IMR-90 (cell line): ENCODE results near the gene ZNF750. TPM values are rescaled to one million over a fixed set of nuclear protein-coding genes. Genes with fewer than 3 reads are reported as not detected.

Experiments
- ATAC-seq: fragments of 200-7000 bp; cut with Tn5 transposase; 2 replicates; pipeline ENCODE4 v1.9.1; 2020; ENCODE audit warnings: low read depth, mild to moderate bottlenecking, moderate library complexity
- BruUV-seq: library from RNA; stranded (reverse); fragments of 400-500 nt; replicated peaks from 2 replicates; lab custom pipeline; 2021; lab: Mats Ljungman, UMichigan
- CTCF ChIA-PET: fragments of 300-600 bp; formaldehyde crosslinking; extraction: SDS; loops from one replicate; lab custom pipeline; 2021; ENCODE audit warnings: antibody characterized with exemption; lab: Yijun Ruan, JAX
- POLR2A ChIA-PET: fragments of 300-600 bp; sonication (Branson Sonifier 250); formaldehyde crosslinking; loops from one replicate; lab custom pipeline; 2022; ENCODE audit warnings: antibody characterized with exemption; ENCODE audit not compliant: unreplicated experiment; lab: Charles Lee
- DNase-seq: peaks from one replicate; pipeline ENCODE4 v3.0.0; 2013
- H2AFZ ChIP-seq: replicated peaks from 2 replicates; pipeline ENCODE3; 2013; ENCODE audit warnings: low read length, mild to moderate bottlenecking; ENCODE audit not compliant: poor library complexity
- H2AK5ac ChIP-seq: 2 replicates; pipeline ENCODE4 v1.6.1; 2013; ENCODE audit warnings: low read depth, low read length, inconsistent platforms
- H2AK9ac ChIP-seq: replicated peaks from 2 replicates; pipeline ENCODE3; 2013; ENCODE audit warnings: mild to moderate bottlenecking, low read depth, low read length, moderate library complexity; ENCODE audit not compliant: poor library complexity
- H2BK120ac ChIP-seq: 2 replicates; pipeline ENCODE4 v1.6.1; 2013; ENCODE audit warnings: low read depth, low read length, inconsistent platforms
- H2BK15ac ChIP-seq: 3 replicates; pipeline ENCODE4 v1.6.1; 2013; ENCODE audit warnings: low read depth, low read length, inconsistent platforms
- H2BK20ac ChIP-seq: 2 replicates; pipeline ENCODE4 v1.6.1; 2013; ENCODE audit warnings: low read depth, mild to moderate bottlenecking, inconsistent platforms, low read length, moderate library complexity
- H2BK5ac ChIP-seq: 2 replicates; pipeline ENCODE4 v1.6.1; 2013; ENCODE audit warnings: mild to moderate bottlenecking, low read depth, low read length, inconsistent platforms; ENCODE audit not compliant: poor library complexity, severe bottlenecking
- H3K14ac ChIP-seq: replicated peaks from 2 replicates; pipeline ENCODE4 v1.6.1; 2013; ENCODE audit warnings: low read depth, low read length, inconsistent platforms
- H3K18ac ChIP-seq: 2 replicates; pipeline ENCODE4 v1.6.1; 2013; ENCODE audit warnings: low read depth, low read length, control low read depth
- H3K23ac ChIP-seq: 2 replicates; pipeline ENCODE4 v1.6.1; 2013; ENCODE audit warnings: low read depth, low read length, inconsistent platforms
- H3K27ac ChIP-seq: 2 replicates; pipeline ENCODE4 v1.5.1; 2013; ENCODE audit warnings: mild to moderate bottlenecking, control low read depth, low read length; ENCODE audit not compliant: insufficient read depth
- H3K27me3 ChIP-seq: 2 replicates; pipeline ENCODE4 v1.6.1; 2013; ENCODE audit warnings: low read length; ENCODE audit not compliant: control insufficient read depth, insufficient read depth
- H3K36me3 ChIP-seq: 2 replicates; pipeline ENCODE4 v1.6.1; 2013; ENCODE audit warnings: low read length, mixed read lengths; ENCODE audit not compliant: control insufficient read depth, insufficient read depth
- H3K4ac ChIP-seq: 2 replicates; pipeline ENCODE4 v1.6.1; 2013; ENCODE audit warnings: low read depth, low read length, inconsistent platforms
- H3K4me1 ChIP-seq: 2 replicates; pipeline ENCODE4 v1.6.1; 2013; ENCODE audit warnings: low read length, mixed read lengths; ENCODE audit not compliant: control insufficient read depth, insufficient read depth
- H3K4me2 ChIP-seq: 2 replicates; pipeline ENCODE4 v1.6.1; 2013; ENCODE audit warnings: low read depth, mild to moderate bottlenecking, control low read depth, low read length, moderate library complexity
- H3K4me3 ChIP-seq: 2 replicates; pipeline ENCODE4 v1.5.1; 2013; ENCODE audit warnings: low read depth, mild to moderate bottlenecking, control low read depth, low read length, moderate library complexity; ENCODE audit not compliant: insufficient read depth
- H3K56ac ChIP-seq: 2 replicates; pipeline ENCODE4 v1.6.1; 2013; ENCODE audit warnings: low read length, inconsistent platforms; ENCODE audit not compliant: insufficient read depth; ENCODE audit errors: extremely low read depth
- H3K79me1 ChIP-seq, 2 experiments: 2 replicates each; pipeline ENCODE4 v1.6.1; 2013; ENCODE audit warnings: low read length in 2 of 2, inconsistent platforms in 1 of 2, low read depth in 1 of 2
- H3K9ac ChIP-seq: 2 replicates; pipeline ENCODE4 v1.6.1; 2013; ENCODE audit warnings: low read depth, low read length, control low read depth
- H3K9me1 ChIP-seq: 2 replicates; pipeline ENCODE4 v1.6.1; 2013; ENCODE audit warnings: low read length, inconsistent platforms; ENCODE audit not compliant: insufficient read depth
- H3K9me3 ChIP-seq: 2 replicates; pipeline ENCODE4 v1.6.1; 2013; ENCODE audit warnings: low read length; ENCODE audit not compliant: control insufficient read depth, insufficient read depth
- H4K20me1 ChIP-seq: 2 replicates; pipeline ENCODE4 v1.6.1; 2013; ENCODE audit warnings: low read length, inconsistent platforms; ENCODE audit not compliant: insufficient read depth
- H4K5ac ChIP-seq: 2 replicates; pipeline ENCODE4 v1.6.1; 2013; ENCODE audit warnings: mild to moderate bottlenecking, low read depth, low read length, control low read depth
- H4K8ac ChIP-seq, 2 experiments: 2 replicates each; pipeline ENCODE4 v1.6.1; 2013; ENCODE audit warnings: low read depth in 2 of 2, low read length in 2 of 2, control low read depth in 1 of 2, inconsistent platforms in 1 of 2
- H4K91ac ChIP-seq: 2 replicates; pipeline ENCODE4 v1.6.1; 2013; ENCODE audit warnings: low read depth, low read length, inconsistent platforms; ENCODE audit not compliant: insufficient read depth
- BHLHE40 ChIP-seq: fragments of 150-350 bp; IDR thresholded peaks from 2 replicates; pipeline ENCODE4 v1.6.1; 2016; ENCODE audit warnings: mild to moderate bottlenecking, low read depth, low read length
- CTCF ChIP-seq: conservative IDR thresholded peaks from 2 replicates; pipeline ENCODE4 v1.5.1; 2012; ENCODE audit warnings: mild to moderate bottlenecking, low read depth, low read length, improper control_type of control experiment
- FOS ChIP-seq: fragments of 150-350 bp; IDR thresholded peaks from 2 replicates; pipeline ENCODE4 v1.6.1; 2016; ENCODE audit warnings: low read depth, low read length
- MAFK ChIP-seq: IDR thresholded peaks from 2 replicates; pipeline ENCODE4 v1.6.1; 2012; ENCODE audit warnings: low read depth, low read length, improper control_type of control experiment
- RAD21 ChIP-seq: IDR thresholded peaks from 2 replicates; pipeline ENCODE4 v1.6.1; 2012; ENCODE audit warnings: low read length, improper control_type of control experiment
- USF2 ChIP-seq: fragments of 150-350 bp; IDR thresholded peaks from 2 replicates; pipeline ENCODE4 v1.6.1; 2017; ENCODE audit warnings: mild to moderate bottlenecking, antibody characterized with exemption, low read length, low read depth
- WGBS, 2 experiments: methylation state at CpG; one replicate each; pipeline versions ENCODE4 v1.1.5 to v1.1.7; 2013; ENCODE audit warnings: missing lambda C conversion rate in 2 of 2; ENCODE audit not compliant: insufficient read length in 1 of 2; ENCODE audit errors: extremely low coverage in 2 of 2; 5-methylcytosine and 5-hydroxymethylcytosine counted together
- dilution Hi-C: fragments of 300-500 bp; cut with HindIII; formaldehyde crosslinking; loops from one replicate; pipeline ENCODE4 v1.14.3; 2018; ENCODE audit warnings: low sequenced_read_pairs; ENCODE audit not compliant: unreplicated experiment
- in situ Hi-C: fragments of 300-500 bp; cut with MboI; formaldehyde crosslinking; loops from 3 replicates; pipeline ENCODE4 v1.14.3; 2019; ENCODE audit warnings: low sequenced_read_pairs, inconsistent platforms, mixed read lengths
- intact Hi-C: fragments of 100-400 bp; cut with micrococcal nuclease; formaldehyde crosslinking; loops from 2 replicates; pipeline ENCODE4 v1.10.0; 2022
- polyA plus RNA-seq, 3 experiments: library from polyadenylated mRNA; depleted of rRNA; stranded (reverse); fragments of >200 nt; gene quantifications; 2 replicates each; pipeline ENCODE4 v1.2.3, GENCODE V29; 2012; ENCODE audit warnings: low replicate concordance in 1 of 3
- total RNA-seq: library from RNA; depleted of rRNA; stranded (reverse); fragments of >200 nt; gene quantifications from 2 replicates; pipeline ENCODE4 v1.2.3, GENCODE V29; 2012

Gene ZNF750
- total and polyA plus RNA-seq, 2 of the 4 experiments (the other 2 are of a cell fraction) = not detected

GRCh38 chr17:82866590-82867191 lies 26.9 kb upstream of the ZNF750 start:
- in situ Hi-C loops (no loop called here), dilution Hi-C loops (no loop called here), intact Hi-C loops (no loop called here)
- Histone ChIP-seq H3K4ac (peak overlapping the region; percentile 59), H3K18ac (no peak overlapping the region; the same call in 1 of the 2 replicates), H3K27ac (peak overlapping the region; percentile 39), H3K9me3 (no peaks in the 10 kb centered on the region), H4K5ac (peak overlapping the region; percentile 61), H4K91ac (peak overlapping the region; percentile 5; the same call in 1 of the 2 replicates), H3K36me3 (peaks cover 10% of the 10 kb centered on the region), H2BK120ac (peak overlapping the region; percentile 22; the same call in 1 of the 2 replicates), H3K9me1 (peaks cover 21% of the 10 kb centered on the region), H2BK15ac (no peak overlapping the region), H4K20me1 (peaks cover 7% of the 10 kb centered on the region), H3K4me2 (no peak overlapping the region), H3K79me1 (peaks cover 9 to 56% of the 10 kb centered on the region in 2 experiments), H3K23ac (0 out of 2 replicates have a peak overlapping the region, but pooled peaks have one; percentile 4), H3K4me1 (peaks cover 18% of the 10 kb centered on the region), H3K56ac (no peak overlapping the region), H2BK5ac (peak overlapping the region; percentile 66), H2BK20ac (no peak overlapping the region), H3K27me3 (no peaks in the 10 kb centered on the region), H3K9ac (0 out of 2 replicates have a peak overlapping the region, but pooled peaks have one; percentile 4), H2AK5ac (peak overlapping the region; percentile 45; the same call in 1 of the 2 replicates), H3K14ac (peak overlapping the region; percentile 60; the same call in 1 of the 2 replicates), H3K4me3 (no peak overlapping the region), H2AK9ac (peak overlapping the region; percentile 69), H4K8ac (peak overlapping the region; percentile 21 to 94; a peak in 2 of 4 replicates), H2AFZ (peak overlapping the region; percentile 85)
- TF ChIP-seq MAFK (peak; percentile 73), BHLHE40 (peak; percentile 26; the same call in 1 of the 2 replicates), RAD21 (0 out of 2 replicates have a peak, but pooled peaks have one; percentile 6), USF2 (peak; percentile 61; the same call in 1 of the 2 replicates), CTCF (no peak), FOS (peak; percentile 77; the same call in 1 of the 2 replicates)
- ATAC-seq (peak; percentile 93), DNase-seq (peak; percentile 94)
- 51% methylated on average over 5 of the region's 11 CpGs; no CpG with 5 or more reads in 1 of the 2 experiments for WGBS, 2 experiments
- CTCF ChIA-PET = no interaction called here
- POLR2A ChIA-PET = no interaction called here
- no TSS peak for BruUV-seq
